HG02981 (cell line): ENCODE data around the gene KCTD20.

Experiments
- ATAC-seq: cut with Tn5 transposase; IDR thresholded peaks from one replicate; pipeline ENCODE4 v1.9.1; 2021; ENCODE audit warnings: mild to moderate bottlenecking, moderate library complexity; ENCODE audit not compliant: unreplicated experiment

KCTD20 gene

DNA sequence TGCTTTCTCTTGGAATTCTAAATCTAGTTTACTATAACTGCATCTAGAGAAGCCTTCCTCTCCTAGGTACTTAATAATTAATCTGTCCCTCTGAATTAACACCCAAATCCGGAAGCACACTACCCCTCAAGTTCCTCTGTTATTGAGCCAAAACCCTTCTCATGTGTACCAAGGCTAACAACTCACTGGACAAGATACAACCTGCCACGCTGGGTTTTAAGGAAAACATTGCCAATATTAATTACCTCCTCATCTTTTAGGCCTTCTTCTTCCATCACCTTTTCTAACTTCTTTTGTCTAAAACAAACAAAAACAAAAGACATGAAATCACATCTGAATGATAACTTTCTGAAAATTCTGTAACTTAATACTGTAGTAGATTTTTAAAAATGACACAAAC, 82.5 kb downstream of the KCTD20 start:
- no peak for ATAC-seq

DNA sequence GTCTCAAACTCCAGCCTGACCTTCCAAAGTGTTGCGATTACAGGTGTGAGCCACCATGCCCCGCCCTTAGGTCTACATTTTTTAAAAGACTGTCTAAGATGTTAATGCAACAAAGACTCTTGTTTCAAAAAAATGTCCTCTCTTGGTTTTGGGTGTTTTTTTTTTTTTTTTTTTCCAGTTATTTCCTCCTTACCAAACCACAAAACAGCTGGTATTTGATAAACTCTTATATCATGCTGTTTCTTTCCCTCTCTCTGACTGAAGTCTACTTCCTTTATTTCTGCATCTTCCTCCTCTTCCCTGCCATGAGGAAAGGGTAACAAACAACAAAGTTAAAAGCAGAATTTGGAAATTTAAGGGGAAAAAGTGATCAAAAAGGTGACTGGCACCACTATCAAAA, 83.3 kb downstream of the KCTD20 start:
- ATAC-seq = no peak

DNA sequence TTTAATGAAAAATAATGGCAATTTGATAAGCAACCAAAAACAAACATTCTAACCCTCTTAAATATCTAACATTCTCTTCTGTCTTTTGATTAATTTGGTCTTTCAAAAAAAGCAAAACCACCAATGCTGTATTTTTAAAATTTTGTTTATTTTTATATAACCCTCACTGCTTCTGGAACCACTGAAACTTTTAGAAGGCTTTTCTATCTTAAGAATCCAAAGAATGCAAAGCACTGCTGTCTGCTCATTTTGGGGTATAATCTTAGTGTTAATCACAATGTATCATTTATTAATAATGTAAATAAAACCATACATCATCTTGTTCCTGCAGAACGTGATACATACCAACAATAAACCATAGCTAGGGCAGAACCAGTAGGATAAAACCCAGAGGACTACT, 90.5 kb downstream of the KCTD20 start:
- no peak for ATAC-seq

DNA sequence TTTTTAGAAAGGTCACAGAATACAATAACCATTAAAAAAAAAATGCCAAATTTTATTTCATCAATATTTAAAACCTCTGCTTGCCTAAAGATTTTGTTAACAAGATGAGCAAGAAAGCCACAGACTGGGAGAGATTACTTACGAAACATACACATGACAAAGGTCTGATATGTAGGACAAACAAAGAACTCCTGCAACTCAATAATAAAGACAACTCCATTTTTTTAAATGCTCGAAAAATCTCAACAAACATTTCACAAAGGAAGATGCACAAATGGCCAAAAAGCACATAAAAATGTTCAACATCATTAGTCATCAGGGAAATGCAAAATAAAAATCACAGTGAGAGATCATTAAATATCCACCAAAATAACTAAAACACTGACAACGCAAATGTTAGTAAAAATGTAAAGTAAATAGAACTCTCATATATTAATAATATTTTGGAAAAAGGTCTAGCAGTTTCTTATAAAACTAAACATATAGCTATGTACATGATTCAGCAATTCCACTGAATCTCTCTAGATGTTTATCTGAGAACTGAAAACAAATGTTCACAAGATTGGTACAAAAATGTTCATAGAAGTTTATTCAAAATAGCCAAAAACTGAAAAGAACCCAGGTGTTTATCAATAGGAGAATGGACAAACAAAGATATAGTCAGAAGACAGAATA, 94.2 kb downstream of the KCTD20 start:
- ATAC-seq = no peak

DNA sequence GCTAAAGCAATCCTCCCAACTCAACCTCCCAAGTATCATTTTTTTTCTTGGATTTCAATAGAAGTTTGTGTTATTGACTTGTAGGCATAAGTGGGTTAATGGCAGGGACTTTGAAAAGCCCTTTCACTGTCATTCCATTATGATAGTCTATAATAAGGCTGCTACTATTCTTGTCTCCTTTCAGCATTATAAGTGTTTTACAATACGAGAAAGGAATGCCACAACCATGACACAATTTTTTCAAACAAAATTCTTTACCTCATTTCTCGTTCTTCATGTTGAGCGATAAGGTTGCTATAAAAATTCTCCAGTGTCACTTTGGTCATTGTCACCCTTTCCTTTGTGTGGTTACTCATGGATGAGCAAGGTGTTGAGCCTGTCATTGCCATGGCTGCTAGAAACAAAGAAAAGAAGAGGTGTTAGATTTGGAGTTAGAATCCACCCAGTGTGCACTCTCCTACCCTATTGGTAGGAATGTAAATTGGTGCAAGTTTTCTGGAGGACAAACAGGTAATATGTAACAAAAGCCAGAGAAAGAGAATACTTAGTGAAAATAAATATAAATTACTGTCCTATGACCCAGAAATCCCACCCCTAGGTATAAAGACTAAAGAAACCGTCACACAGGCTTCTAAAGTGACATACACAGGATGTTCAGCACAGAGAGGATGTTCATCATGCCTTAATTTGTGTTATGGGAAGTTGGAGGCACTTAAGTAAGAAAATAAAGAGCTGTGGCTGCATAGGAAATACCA, 97.2 kb downstream of the KCTD20 start:
- ATAC-seq = no peak
